Skin of body (tissue), 2 donors: ENCODE data around the gene PNLIPRP2. TPM values are rescaled to one million over a fixed set of nuclear protein-coding genes. Genes with fewer than 3 reads are reported as not detected.

ENCODE experiments used
- DNase-seq: peaks from one replicate; lab custom pipeline; 2025; lab: John Stamatoyannopoulos, UW
- total RNA-seq: library from RNA; depleted of rRNA; stranded (reverse); fragments of >200 nt; gene quantifications from one replicate; pipeline ENCODE4 v1.2.3, GENCODE V29; 2014

Gene PNLIPRP2
- total RNA-seq, 1 donor from 2014 or later, result not detected

DNA sequence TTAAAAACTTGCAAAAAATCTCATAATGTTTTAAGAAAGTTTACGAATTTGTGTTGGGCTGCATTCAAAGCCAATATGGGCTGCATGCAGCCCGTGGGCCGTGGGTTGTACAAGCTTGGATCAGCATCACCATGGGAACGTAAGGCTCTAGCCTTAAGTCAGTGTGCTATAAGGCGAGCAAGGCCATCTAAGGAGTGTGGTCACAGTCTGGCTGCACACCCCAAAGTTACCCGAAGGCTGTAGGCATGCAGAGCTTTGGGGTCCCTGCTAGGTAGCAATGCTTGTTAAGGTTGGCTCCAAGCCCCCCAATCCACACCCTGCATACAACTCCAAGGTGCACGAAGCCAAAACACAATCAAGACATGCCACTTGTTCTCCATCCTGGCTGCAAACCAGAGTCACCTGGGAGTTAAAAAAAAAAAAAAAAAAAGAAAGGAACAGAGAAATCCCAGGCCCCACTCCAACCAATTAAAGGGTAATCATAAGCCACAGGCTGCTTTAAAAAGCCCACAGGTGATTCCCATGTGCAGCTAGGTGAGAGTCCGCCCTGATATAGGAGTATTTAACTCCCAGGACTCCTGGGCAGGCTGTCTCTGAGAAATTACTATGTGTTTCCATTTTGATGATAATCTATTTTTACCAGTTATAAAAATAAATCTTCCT is 8.5 kb upstream of the PNLIPRP2 start:
- DNase-seq, result no peak

- no peak for DNase-seq
Observed at GRCh38 chr10:116613471-116613870, 7.3 kb upstream of the PNLIPRP2 start.

- DNase-seq, result no peak
Observed at GRCh38 chr10:116614796-116615195, 6.0 kb upstream of the PNLIPRP2 start.

DNA sequence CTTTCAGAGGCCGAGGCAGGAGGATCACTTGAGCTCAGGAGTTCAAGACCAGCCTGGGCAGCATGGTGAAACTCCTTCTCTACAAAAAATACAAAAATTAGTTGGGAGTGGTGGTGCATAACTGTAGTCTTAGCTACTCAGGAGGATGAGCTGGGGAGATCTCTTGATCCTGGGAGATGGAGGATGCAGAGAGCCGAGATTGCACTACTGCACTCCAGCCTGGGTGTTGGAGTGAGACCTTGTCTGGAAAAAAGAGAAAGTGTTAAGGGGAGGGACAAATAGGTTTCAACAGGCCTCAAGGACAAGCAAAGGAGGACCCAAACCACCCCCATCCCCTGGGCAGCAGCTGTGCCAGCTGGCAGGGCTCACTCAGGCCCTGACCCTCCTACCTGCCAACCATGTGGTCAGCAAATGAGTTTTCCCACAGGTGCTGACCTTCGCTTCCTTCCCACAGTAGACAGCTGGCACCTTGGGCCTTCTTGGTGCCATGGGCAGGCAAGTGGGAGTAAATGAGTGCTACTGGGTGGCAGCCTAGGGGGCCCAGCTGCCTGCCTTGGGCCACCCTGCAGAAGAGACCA is 5.5 kb upstream of the PNLIPRP2 start:
- DNase-seq, result no peak

GRCh38 chr10:116621476-116621875 is 723 bp downstream of the PNLIPRP2 start:
- DNase-seq, result no peak

GRCh38 chr10:116621934-116622655 is 1.3 kb downstream of the PNLIPRP2 start:
- DNase-seq, result no peak

GRCh38 chr10:116625845-116626244 is 5.1 kb downstream of the PNLIPRP2 start:
- no peak for DNase-seq

DNA sequence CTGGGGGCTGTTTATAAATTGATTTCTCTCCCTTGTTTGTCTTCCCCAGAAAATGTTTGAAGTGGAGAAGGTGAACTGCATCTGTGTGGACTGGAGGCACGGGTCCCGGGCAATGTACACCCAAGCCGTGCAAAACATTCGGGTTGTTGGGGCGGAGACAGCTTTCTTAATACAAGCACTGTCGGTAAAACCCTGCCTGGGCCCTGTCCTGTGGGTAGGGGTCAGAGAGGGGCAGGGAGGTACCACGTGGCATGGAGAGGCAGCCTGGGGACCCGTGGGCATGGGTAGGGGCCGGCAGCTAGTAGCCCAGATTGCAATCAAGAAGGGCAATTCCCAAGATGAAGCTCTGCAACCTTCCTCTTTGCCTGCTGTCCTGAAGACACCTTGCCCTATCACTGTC is 6.1 kb downstream of the PNLIPRP2 start:
- DNase-seq, result no peak

DNA sequence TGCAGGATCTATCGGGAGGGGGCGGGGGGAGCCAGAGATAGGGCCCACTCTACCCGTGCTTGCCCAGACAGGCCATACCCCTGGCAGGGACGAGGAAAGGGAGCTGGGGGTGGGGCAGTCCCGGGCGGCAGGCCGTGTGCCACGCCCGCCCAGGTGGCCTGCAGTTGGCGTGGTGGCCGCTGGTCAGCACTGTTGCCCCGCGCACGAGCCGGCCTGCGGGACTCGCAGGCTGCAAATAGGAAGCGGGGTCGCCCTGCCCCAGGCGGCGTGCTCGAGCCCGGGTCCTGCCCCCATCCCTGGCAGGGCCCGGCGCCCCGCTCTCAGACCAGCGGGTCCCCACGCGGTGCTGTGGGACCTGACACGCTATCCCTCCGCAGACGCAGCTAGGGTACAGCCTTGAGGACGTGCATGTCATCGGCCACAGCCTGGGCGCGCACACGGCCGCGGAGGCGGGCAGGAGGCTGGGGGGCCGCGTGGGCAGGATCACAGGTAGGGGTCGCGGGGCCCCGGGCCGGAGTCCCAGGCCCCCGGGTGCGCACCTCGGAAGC is 6.7 kb downstream of the PNLIPRP2 start:
- no peak for DNase-seq

DNA sequence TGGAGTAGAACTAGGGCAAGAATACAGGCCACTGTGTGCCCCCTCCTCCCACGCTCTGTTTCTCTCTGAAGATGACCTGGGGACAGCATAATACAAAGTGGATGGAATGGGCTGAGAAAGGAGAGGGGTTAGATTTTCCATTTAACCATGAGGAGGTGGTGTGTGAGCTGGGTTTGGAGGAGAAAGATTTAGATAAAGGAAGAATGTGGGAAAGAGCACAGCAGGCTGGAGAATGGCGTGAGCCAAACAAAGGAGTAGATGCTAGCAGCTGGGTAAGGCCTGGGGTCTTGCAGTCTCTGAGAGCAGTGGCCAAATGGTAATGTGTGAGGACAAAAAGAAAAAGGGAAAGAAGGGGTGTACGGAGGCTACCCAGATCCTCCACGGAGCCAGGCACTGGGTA is 8.6 kb downstream of the PNLIPRP2 start:
- DNase-seq, result no peak

DNA sequence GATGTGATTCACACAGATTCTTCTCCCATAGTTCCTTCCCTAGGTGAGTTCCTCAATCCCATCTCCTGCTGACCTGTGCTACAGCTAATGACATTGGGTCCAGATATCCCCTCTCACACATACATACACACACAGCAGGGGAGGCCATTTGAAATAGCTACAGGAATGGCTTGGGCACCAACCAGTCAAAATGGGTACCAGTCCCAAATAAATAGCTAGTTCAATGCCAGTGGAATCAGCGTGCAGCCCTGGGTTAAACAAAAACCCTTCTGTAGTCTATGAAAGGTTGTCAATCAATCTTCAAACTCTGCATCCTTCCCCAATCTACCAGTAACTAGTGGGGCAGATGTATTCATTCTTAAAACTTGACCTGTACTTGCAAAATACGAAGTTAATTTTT is 9.3 kb downstream of the PNLIPRP2 start:
- no peak for DNase-seq

GRCh38 chr10:116631871-116632295 is 11.1 kb downstream of the PNLIPRP2 start:
- DNase-seq, result no peak

DNA sequence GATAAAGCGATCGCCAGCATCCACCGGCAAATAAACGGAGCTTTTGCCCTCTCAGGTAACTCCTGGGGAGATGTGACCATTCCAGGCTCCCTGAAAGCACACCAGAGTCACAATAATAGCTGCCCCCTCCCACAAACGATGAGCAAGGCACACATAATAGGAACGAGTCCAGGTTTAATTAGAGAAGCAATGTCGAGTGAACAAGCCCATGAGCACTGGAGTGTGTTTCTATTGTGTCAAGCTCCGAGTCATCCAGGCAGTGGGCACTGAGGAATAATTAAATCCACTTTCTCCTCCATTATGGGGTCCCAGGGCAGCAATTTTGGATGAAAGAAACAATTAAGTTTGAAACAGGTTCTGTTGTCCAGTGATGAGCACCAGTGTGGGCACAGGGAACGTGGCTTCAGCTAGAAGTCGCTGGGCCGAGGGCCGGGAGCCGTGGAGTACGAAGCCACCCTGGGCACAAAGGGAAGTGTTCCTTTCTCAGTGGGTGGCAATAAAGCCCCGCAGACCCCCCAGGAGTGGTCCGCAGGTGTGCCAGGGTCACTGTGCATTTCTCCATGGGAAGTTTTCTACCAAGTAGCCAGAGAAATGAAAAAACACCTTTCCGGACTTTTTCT is 12.0 kb downstream of the PNLIPRP2 start:
- DNase-seq, result no peak

- DNase-seq, result no peak
Observed at GRCh38 chr10:116633216-116633600, 12.5 kb downstream of the PNLIPRP2 start.

DNA sequence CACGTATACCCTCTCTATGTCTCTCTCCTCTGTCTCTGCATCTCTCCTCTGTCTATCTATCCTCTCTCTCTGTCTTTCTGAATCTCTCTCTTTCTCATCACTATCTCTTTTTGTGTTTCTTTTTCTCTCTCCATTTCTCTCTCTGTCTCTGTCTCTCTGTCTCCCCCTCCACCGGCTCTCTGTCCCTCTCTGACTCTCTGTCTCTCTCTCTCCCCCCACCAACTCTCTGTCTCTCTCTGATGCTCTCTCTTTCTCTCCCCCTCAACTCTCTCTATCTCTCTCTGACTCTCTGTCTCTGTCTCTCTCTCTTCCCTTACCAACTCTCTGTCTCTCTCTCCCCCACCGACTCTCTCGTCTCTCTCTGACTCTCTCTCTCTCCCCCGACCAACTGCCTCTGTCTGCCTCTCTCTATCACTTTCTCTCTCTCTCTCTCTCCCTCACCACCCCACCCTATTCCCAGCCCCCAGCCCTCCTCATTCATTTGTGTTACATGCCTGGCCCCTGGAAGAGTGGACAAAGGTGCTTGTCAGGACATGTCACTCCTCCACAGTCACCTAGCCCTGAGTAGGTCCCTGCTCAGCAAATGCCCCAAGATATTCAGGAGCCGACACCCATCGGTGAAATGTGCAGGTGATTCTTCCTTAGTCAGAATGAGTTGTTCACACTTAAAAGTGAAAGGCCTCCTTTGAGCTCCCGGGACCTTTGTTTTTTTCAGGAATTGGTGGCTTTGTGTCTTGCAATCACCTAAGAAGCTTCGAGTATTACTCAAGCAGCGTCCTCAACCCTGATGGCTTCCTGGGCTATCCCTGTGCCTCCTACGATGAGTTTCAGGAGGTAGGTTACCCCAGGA is 13.6 kb downstream of the PNLIPRP2 start:
- DNase-seq, result no peak

DNA sequence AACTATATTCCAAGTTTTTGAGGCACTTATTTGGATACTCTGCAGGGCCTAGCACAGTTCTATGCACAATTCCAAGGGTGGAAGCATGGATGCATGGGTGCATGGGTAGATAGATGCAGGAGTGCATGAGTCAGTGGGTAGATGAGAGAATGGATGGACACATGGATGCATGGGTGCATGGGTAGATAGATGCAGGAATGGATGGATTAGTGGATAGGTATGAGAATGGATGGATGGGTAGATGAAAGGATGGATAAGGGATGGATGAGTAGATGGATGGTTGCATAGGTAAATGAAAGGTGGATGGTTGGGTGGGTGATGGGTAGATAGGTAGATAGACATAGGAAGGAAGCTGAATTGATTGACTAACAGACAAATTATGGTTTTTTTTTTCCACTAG is 15.6 kb downstream of the PNLIPRP2 start:
- DNase-seq, result no peak

DNA sequence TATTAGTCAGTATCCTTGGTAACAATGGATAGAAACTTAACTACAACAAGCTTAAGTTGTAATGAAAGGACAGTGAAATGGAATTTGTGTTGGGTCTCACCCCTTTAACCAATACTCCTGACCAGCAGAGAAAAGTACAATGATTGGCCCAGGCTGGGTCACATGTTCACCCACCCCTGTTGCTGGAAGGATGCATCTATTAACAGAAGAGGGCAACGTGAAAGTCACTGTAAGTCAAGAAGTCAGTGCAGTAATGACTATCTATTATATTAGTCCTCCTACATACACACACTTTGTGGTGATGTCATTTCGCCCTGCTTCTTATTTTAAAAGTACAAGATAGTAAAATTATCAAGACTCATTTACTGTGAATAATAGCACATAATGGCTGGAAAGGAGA is 16.2 kb downstream of the PNLIPRP2 start:
- DNase-seq, result no peak

- no peak for DNase-seq
Observed at GRCh38 chr10:116637830-116638229, 17.1 kb downstream of the PNLIPRP2 start.

- DNase-seq, result no peak
Observed at GRCh38 chr10:116646502-116646901, 25.7 kb downstream of the PNLIPRP2 start.

- DNase-seq, result no peak
Observed at GRCh38 chr10:116648903-116649302, 28.1 kb downstream of the PNLIPRP2 start.

DNA sequence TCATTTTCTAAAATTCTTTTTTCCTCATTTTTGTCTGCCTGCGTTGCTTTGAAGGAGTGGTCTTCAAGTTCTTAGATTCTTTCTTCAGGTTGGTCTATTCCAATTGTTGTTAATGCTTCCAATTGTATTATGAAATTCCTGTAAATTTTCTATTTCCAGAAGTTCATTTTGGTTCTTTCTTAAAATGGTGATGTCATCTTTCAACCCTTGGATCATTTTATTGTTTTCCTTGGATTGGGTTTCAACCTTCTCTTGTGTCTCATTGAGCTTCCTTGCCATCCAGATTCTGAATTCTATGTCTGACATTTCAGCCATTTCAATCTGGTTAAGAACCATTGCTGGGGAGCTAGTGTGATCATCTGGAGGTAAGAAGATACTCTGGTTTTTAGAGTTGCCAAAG is 33.1 kb downstream of the PNLIPRP2 start:
- DNase-seq, result no peak
